MM.1S (cell line): ENCODE data around the gene PALM3.

Experiments used
- CTCF ChIP-seq: fragments of 300-600 bp; sonication (generic); IDR thresholded peaks from 2 replicates; pipeline ENCODE4 v1.5.1; 2016; ENCODE audit warnings: antibody characterized with exemption, low read length, mixed read lengths
- EZH2 ChIP-seq: fragments of 300-600 bp; sonication (generic); optimal IDR thresholded peaks from 2 replicates; pipeline ENCODE3; 2017; ENCODE audit warnings: low read depth, mild to moderate bottlenecking, antibody characterized with exemption, low read length, mixed read lengths
- EZH2phosphoT487 ChIP-seq: fragments of 300-600 bp; sonication (generic); IDR thresholded peaks from 2 replicates; pipeline ENCODE4 v1.6.1; 2018; ENCODE audit warnings: antibody characterized with exemption, low read length

- TF ChIP-seq CTCF (no peak), EZH2phosphoT487 (no peak), EZH2 (no peak)
Measured at GRCh38 chr19:14111486-14111885, 49.6 kb upstream of the PALM3 start.
